ENCODE results near the gene HS2ST1.

HS2ST1 gene

GRCh38 chr1:87148661-87149060 is 234.2 kb downstream of the HS2ST1 start:
- ChIA-PET POLR2A (no interaction called here), CTCF (no interaction called here)
- TF ChIP-seq SP1 (IDR thresholded peaks at IDR 0.05) (no peak), BHLHE40 (IDR thresholded peaks at IDR 0.05; ENCODE audit: borderline replicate concordance) (no peak), CTBP1 (IDR thresholded peaks at IDR 0.05; ENCODE audit: borderline replicate concordance) (no peak), FOXA1 (IDR thresholded peaks at IDR 0.05) (no peak), LEF1 (IDR thresholded peaks at IDR 0.05; ENCODE audit: borderline replicate concordance) (no peak), FOXM1 (IDR thresholded peaks at IDR 0.05; ENCODE audit: borderline replicate concordance) (no peak), ZNF384 (IDR thresholded peaks at IDR 0.05) (no peak)
- TF ChIP-seq, protein P1, sequence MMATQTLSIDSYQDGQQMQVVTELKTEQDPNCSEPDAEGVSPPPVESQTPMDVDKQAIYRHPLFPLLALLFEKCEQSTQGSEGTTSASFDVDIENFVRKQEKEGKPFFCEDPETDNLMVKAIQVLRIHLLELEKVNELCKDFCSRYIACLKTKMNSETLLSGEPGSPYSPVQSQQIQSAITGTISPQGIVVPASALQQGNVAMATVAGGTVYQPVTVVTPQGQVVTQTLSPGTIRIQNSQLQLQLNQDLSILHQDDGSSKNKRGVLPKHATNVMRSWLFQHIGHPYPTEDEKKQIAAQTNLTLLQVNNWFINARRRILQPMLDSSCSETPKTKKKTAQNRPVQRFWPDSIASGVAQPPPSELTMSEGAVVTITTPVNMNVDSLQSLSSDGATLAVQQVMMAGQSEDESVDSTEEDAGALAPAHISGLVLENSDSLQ (IDR thresholded peaks at IDR 0.05) = no peak
- DNase-seq (ENCODE audit: extremely low spot score) = no peak

DNA sequence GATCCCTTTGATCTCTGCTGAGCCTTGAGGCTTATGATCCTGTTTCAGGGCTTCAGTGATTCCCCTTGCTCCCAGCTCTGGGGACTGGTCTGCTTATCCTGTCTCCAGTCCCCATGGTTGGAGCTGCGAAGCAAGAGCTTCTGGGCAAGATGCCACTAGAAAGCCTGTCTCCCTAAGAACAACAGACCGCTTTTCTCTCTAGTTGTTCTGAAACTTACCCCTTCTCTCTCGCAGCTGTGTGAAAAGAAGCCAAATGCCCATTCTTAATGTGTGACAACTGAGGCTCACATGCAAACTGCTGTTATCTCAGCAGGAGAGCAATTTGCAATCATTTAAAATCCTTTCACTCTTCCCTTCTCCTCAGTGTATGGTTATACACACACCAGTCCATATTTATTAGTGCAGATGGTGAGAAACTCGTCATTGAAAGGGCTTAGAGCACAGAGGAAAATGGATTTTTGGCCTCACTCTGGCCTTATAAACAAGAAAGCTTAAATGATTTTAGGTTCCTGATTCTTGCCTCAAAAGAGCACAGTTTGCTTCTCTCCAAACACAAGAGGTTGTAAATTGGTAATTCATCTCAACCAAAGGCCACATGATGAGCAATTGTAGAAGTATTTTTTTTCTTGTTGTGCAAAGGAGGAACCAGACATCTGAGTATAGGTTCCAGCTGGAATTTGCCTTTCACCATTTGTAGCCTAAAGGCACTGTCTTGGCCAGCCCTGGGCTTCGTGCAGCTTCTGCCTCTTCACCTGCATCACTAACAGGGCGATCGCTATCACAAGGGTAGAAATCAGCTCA is 235.0 kb downstream of the HS2ST1 start:
- CTCF ChIA-PET = no interaction called here
- DNase-seq (ENCODE audit: extremely low spot score) = no peak
- TF ChIP-seq NFRKB (IDR thresholded peaks at IDR 0.05) (no peak), CTBP1 (IDR thresholded peaks at IDR 0.05; ENCODE audit: borderline replicate concordance) (no peak), HDGF (IDR thresholded peaks at IDR 0.05; ENCODE audit: borderline replicate concordance) (no peak), BHLHE40 (IDR thresholded peaks at IDR 0.05; ENCODE audit: borderline replicate concordance) (no peak), FOXK2 (IDR thresholded peaks at IDR 0.05) (no peak), LEF1 (IDR thresholded peaks at IDR 0.05; ENCODE audit: borderline replicate concordance) (no peak), ARNT (IDR thresholded peaks at IDR 0.05) (no peak), SP1 (IDR thresholded peaks at IDR 0.05) (no peak), ELF4 (IDR thresholded peaks at IDR 0.05) (no peak), FOXM1 (IDR thresholded peaks at IDR 0.05; ENCODE audit: borderline replicate concordance) (no peak), SUZ12 (IDR thresholded peaks at IDR 0.05) (no peak), L3MBTL2 (conservative IDR thresholded peaks at IDR 0.05) (no peak)
- TF ChIP-seq, protein P1 (IDR thresholded peaks at IDR 0.05) = no peak
- POLR2A ChIA-PET = no interaction called here

DNA sequence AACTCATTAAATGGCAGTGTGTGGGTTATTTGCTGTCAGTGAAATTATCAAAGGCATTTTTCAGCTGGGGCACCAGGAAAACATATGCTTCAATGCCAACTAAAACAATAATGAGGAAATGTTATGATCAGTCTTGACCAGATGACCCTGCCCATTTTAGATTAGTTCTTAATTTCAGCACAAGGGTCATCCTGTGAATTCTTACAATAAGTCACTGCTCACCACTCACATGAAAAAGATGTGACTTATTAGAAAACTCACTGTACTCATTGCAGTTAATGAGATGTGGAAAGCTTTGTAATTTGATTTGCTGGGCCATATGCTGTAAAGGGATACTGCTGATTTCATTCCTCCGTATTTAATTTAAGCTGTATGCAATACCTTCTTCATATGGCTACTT is 235.7 kb downstream of the HS2ST1 start:
- ChIA-PET CTCF (no interaction called here), POLR2A (no interaction called here)
- no peak for DNase-seq (ENCODE audit: extremely low spot score)
- TF ChIP-seq HDGF (IDR thresholded peaks at IDR 0.05; ENCODE audit: borderline replicate concordance) = no peak
- TF ChIP-seq, protein P1 (IDR thresholded peaks at IDR 0.05) = no peak
- no peak for TF ChIP-seq L3MBTL2 (conservative IDR thresholded peaks at IDR 0.05)
- TF ChIP-seq TARDBP (IDR thresholded peaks at IDR 0.05) = no peak
- TF ChIP-seq SP1 (IDR thresholded peaks at IDR 0.05) = no peak
- no peak for TF ChIP-seq ZNF384 (IDR thresholded peaks at IDR 0.05)
- TF ChIP-seq BHLHE40 (IDR thresholded peaks at IDR 0.05; ENCODE audit: borderline replicate concordance) = no peak
- TF ChIP-seq LEF1 (IDR thresholded peaks at IDR 0.05; ENCODE audit: borderline replicate concordance) = no peak
- no peak for TF ChIP-seq NFRKB (IDR thresholded peaks at IDR 0.05)
- no peak for TF ChIP-seq CTBP1 (IDR thresholded peaks at IDR 0.05; ENCODE audit: borderline replicate concordance)
- no peak for TF ChIP-seq ELF4 (IDR thresholded peaks at IDR 0.05)
- no peak for TF ChIP-seq FOXK2 (IDR thresholded peaks at IDR 0.05)
- no peak for TF ChIP-seq ARNT (IDR thresholded peaks at IDR 0.05)
- no peak for TF ChIP-seq FOXA1 (IDR thresholded peaks at IDR 0.05)

GRCh38 chr1:87151500-87152421 is 237.3 kb downstream of the HS2ST1 start:
- peak; percentile 75 for DNase-seq (ENCODE audit: extremely low spot score)
- POLR2A ChIA-PET = no interaction called here
- TF ChIP-seq TARDBP (IDR thresholded peaks at IDR 0.05) = no peak
- peak; percentile 23 for TF ChIP-seq L3MBTL2 (conservative IDR thresholded peaks at IDR 0.05)
- TF ChIP-seq, protein P1 (IDR thresholded peaks at IDR 0.05) = peak; percentile 61
- TF ChIP-seq SP1 (IDR thresholded peaks at IDR 0.05) = no peak
- CTCF ChIA-PET = no interaction called here

GRCh38 chr1:87154384-87154783 is 239.9 kb downstream of the HS2ST1 start:
- TF ChIP-seq BHLHE40 (IDR thresholded peaks at IDR 0.05; ENCODE audit: borderline replicate concordance) = no peak
- no peak for TF ChIP-seq SUZ12 (IDR thresholded peaks at IDR 0.05)
- TF ChIP-seq L3MBTL2 (conservative IDR thresholded peaks at IDR 0.05) = no peak
- no peak for TF ChIP-seq HDGF (IDR thresholded peaks at IDR 0.05; ENCODE audit: borderline replicate concordance)
- TF ChIP-seq, protein P1 (IDR thresholded peaks at IDR 0.05) = no peak
- TF ChIP-seq TARDBP (IDR thresholded peaks at IDR 0.05) = no peak
- TF ChIP-seq FOXA1 (IDR thresholded peaks at IDR 0.05) = no peak
- TF ChIP-seq FOXM1 (IDR thresholded peaks at IDR 0.05; ENCODE audit: borderline replicate concordance) = no peak
- no peak for TF ChIP-seq FOXK2 (IDR thresholded peaks at IDR 0.05)
- TF ChIP-seq ARNT (IDR thresholded peaks at IDR 0.05) = no peak
- TF ChIP-seq SP1 (IDR thresholded peaks at IDR 0.05) = no peak
- TF ChIP-seq LEF1 (IDR thresholded peaks at IDR 0.05; ENCODE audit: borderline replicate concordance) = no peak
- no peak for TF ChIP-seq ELF4 (IDR thresholded peaks at IDR 0.05)
- no peak for TF ChIP-seq ZNF384 (IDR thresholded peaks at IDR 0.05)
- no peak for TF ChIP-seq CTBP1 (IDR thresholded peaks at IDR 0.05; ENCODE audit: borderline replicate concordance)
- no peak for TF ChIP-seq NFRKB (IDR thresholded peaks at IDR 0.05)
- CTCF ChIA-PET = no interaction called here
- no peak for DNase-seq (ENCODE audit: extremely low spot score)
- POLR2A ChIA-PET = no interaction called here
